ENCODE data around the gene FBXO44.

The FBXO44 gene

GRCh38 chr1:11661103-11661502, 6.4 kb downstream of the FBXO44 start:
- DNase-seq: no peak

- DNase-seq: peak; percentile 38
Measured at GRCh38 chr1:11664336-11665065, 9.8 kb downstream of the FBXO44 start.

- DNase-seq: no peak
Measured at GRCh38 chr1:11668516-11668915, 13.8 kb downstream of the FBXO44 start.

GRCh38 chr1:11670747-11671146, 16.1 kb downstream of the FBXO44 start:
- no peak for DNase-seq

- no peak for DNase-seq
Measured at GRCh38 chr1:11671205-11671543, 16.5 kb downstream of the FBXO44 start.

- DNase-seq: no peak
Measured at GRCh38 chr1:11671544-11672286, 17.0 kb downstream of the FBXO44 start.

- DNase-seq: no peak
Measured at GRCh38 chr1:11673089-11673769, 18.6 kb downstream of the FBXO44 start.

GRCh38 chr1:11674488-11674887, 19.8 kb downstream of the FBXO44 start:
- no peak for DNase-seq

- DNase-seq: no peak
Measured at GRCh38 chr1:11675325-11675724, 20.6 kb downstream of the FBXO44 start.

GRCh38 chr1:11676386-11677103, 21.9 kb downstream of the FBXO44 start:
- no peak for DNase-seq

- DNase-seq: no peak
Measured at GRCh38 chr1:11678442-11678841, 23.8 kb downstream of the FBXO44 start.

GRCh38 chr1:11680270-11681070, 25.8 kb downstream of the FBXO44 start:
- DNase-seq: no peak

- DNase-seq: peak; percentile 90
Measured at GRCh38 chr1:11681071-11681771, 26.5 kb downstream of the FBXO44 start, which contains the start of gene MAD2L2. TSS of gene MAD2L2 (minus strand) at chr1:11681148. CDS start at chr1:11680601, 547 bp downstream.

- no peak for DNase-seq
Measured at GRCh38 chr1:11682287-11682771, 27.7 kb downstream of the FBXO44 start.

- no peak for DNase-seq
Measured at GRCh38 chr1:11682799-11683198, 28.1 kb downstream of the FBXO44 start.

GRCh38 chr1:11684070-11684469, 29.4 kb downstream of the FBXO44 start:
- DNase-seq: no peak

- no peak for DNase-seq
Measured at GRCh38 chr1:11685210-11685752, 30.6 kb downstream of the FBXO44 start.

GRCh38 chr1:11688506-11688905, 33.8 kb downstream of the FBXO44 start:
- DNase-seq: no peak

- DNase-seq: peak; percentile 67
Measured at GRCh38 chr1:11690397-11691301, 36.0 kb downstream of the FBXO44 start.

GRCh38 chr1:11691302-11691914, 36.7 kb downstream of the FBXO44 start, which contains the start of gene DRAXIN:
TSS of gene DRAXIN (plus strand) at chr1:11691710. CDS start at chr1:11706259, 14,549 bp downstream.
- peak; percentile 74 for DNase-seq

Data from NCI-H146 (cell line).